CD14-positive monocyte (primary cell): Measurements from ENCODE around the gene ITGB1BP1. TPM values are rescaled to one million over a fixed set of nuclear protein-coding genes. Genes with fewer than 3 reads are reported as not detected.
A peak's percentile ranks its signal among the peaks of the same experiment; 100 is the strongest.

Experiments used
- DNase-seq, 3 donors: peaks; one replicate each; pipeline ENCODE4 v3.0.0-alpha.2; 2011 to 2022
- H2AFZ ChIP-seq: 2 replicates; pipeline ENCODE4 v1.6.0; 2012; ENCODE audit warnings: mild to moderate bottlenecking, low read depth, low read length, inconsistent platforms; ENCODE audit not compliant: insufficient read depth, poor library complexity, severe bottlenecking
- H3K27ac ChIP-seq, 2 donors: 1 replicate in 1 of 2; 2 replicates in 1 of 2; pipeline ENCODE4 v1.5.1; 2012 to 2013; ENCODE audit warnings: low read length in 2 of 2, control low read depth in 1 of 2, inconsistent platforms in 1 of 2, low read depth in 1 of 2, mild to moderate bottlenecking in 1 of 2
- H3K27me3 ChIP-seq, 2 donors: one replicate each; pipeline versions ENCODE4 v1.6.0 to v1.6.1; 2011 to 2013; ENCODE audit warnings: low read length in 2 of 2; ENCODE audit not compliant: control insufficient read depth in 2 of 2, insufficient read depth in 2 of 2
- H3K36me3 ChIP-seq, 2 donors: replicated peaks in 1 of 2; 1 replicate in 1 of 2; 2 replicates in 1 of 2; pipeline versions ENCODE4 v1.5.1 to v1.6.1; 2012 to 2013; ENCODE audit warnings: low read length in 2 of 2, control low read depth in 1 of 2, inconsistent platforms in 1 of 2, mild to moderate bottlenecking in 1 of 2; ENCODE audit not compliant: insufficient read depth in 2 of 2, control insufficient read depth in 1 of 2
- H3K4me1 ChIP-seq, 2 donors: 1 replicate in 1 of 2; 2 replicates in 1 of 2; pipeline versions ENCODE4 v1.5.1 to v1.6.1; 2012 to 2013; ENCODE audit warnings: low read length in 2 of 2, control low read depth in 1 of 2, inconsistent platforms in 1 of 2, mild to moderate bottlenecking in 1 of 2, moderate library complexity in 1 of 2; ENCODE audit not compliant: insufficient read depth in 2 of 2, control insufficient read depth in 1 of 2
- H3K4me2 ChIP-seq: replicated peaks from 2 replicates; pipeline ENCODE3; 2012; ENCODE audit warnings: low read length, moderate library complexity, mild to moderate bottlenecking; ENCODE audit not compliant: poor library complexity, severe bottlenecking; ENCODE audit errors: extremely low read depth
- H3K4me3 ChIP-seq, 3 experiments: fragments of 200-600 bp in 1 of 3; sonication (generic) in 1 of 3; replicated peaks in 1 of 3; 1 replicate in 2 of 3; 2 replicates in 1 of 3; pipeline ENCODE4 v1.5.1; 2011 to 2013; ENCODE audit warnings: low read length in 3 of 3, mild to moderate bottlenecking in 3 of 3, control low read depth in 2 of 3, low read depth in 2 of 3, inconsistent platforms in 1 of 3, moderate library complexity in 1 of 3
- H3K79me2 ChIP-seq: 2 replicates; pipeline ENCODE4 v1.6.0; 2012; ENCODE audit warnings: mild to moderate bottlenecking, control low read depth, inconsistent platforms, low read length, moderate library complexity; ENCODE audit not compliant: insufficient read depth
- H3K9ac ChIP-seq: 2 replicates; pipeline ENCODE4 v1.6.0; 2017; ENCODE audit warnings: low read length, mild to moderate bottlenecking; ENCODE audit not compliant: insufficient read depth, poor library complexity, severe bottlenecking
- H3K9me3 ChIP-seq, 2 donors: replicated peaks in 1 of 2; 1 replicate in 1 of 2; 2 replicates in 1 of 2; pipeline versions ENCODE4 v1.5.1 to v1.6.1; 2012 to 2013; ENCODE audit warnings: low read length in 2 of 2, control low read depth in 1 of 2; ENCODE audit not compliant: control insufficient read depth in 1 of 2, insufficient read depth in 1 of 2
- H4K20me1 ChIP-seq: 2 replicates; pipeline ENCODE4 v1.6.0; 2012; ENCODE audit warnings: mild to moderate bottlenecking, low read length, control low read depth, moderate library complexity; ENCODE audit not compliant: insufficient read depth
- H3K27ac Mint-ChIP-seq, 7 donors: one replicate each; pipeline ENCODE4 v1.8.0; 2020; ENCODE audit warnings: mild to moderate bottlenecking in 7 of 7, mixed read lengths in 7 of 7, moderate library complexity in 6 of 7, inconsistent platforms in 2 of 7
- H3K27me3 Mint-ChIP-seq, 3 donors: one replicate each; pipeline ENCODE4 v1.8.0; 2021 to 2022; ENCODE audit warnings: low read depth in 3 of 3, mild to moderate bottlenecking in 3 of 3, mixed read lengths in 3 of 3, moderate library complexity in 3 of 3, inconsistent platforms in 1 of 3
- H3K36me3 Mint-ChIP-seq, 2 donors: one replicate each; pipeline ENCODE4 v1.8.0; 2020; ENCODE audit warnings: mixed read lengths in 2 of 2, inconsistent platforms in 1 of 2, mild to moderate bottlenecking in 1 of 2
- H3K4me1 Mint-ChIP-seq: one replicate; pipeline ENCODE4 v1.8.0; 2020; ENCODE audit warnings: mild to moderate bottlenecking, mixed read lengths
- H3K4me3 Mint-ChIP-seq, 2 donors: one replicate each; pipeline ENCODE4 v1.8.0; 2020; ENCODE audit warnings: mild to moderate bottlenecking in 2 of 2, mixed read lengths in 2 of 2, moderate library complexity in 1 of 2
- H3K9me3 Mint-ChIP-seq, 7 donors: one replicate each; pipeline ENCODE4 v1.8.0; 2020 to 2022; ENCODE audit warnings: mixed read lengths in 7 of 7, mild to moderate bottlenecking in 6 of 7, moderate library complexity in 6 of 7, inconsistent platforms in 2 of 7
- CTCF ChIP-seq: fragments of 200-600 bp; IDR thresholded peaks from one replicate; pipeline ENCODE4 v1.8.0; 2022; ENCODE audit warnings: antibody characterized with exemption, mild to moderate bottlenecking
- WGBS: methylation state at CpG from one replicate; pipeline ENCODE4 v1.1.5; 2013; ENCODE audit warnings: missing lambda C conversion rate; ENCODE audit not compliant: insufficient coverage; 5-methylcytosine and 5-hydroxymethylcytosine counted together
- intact Hi-C, 2 donors: fragments of 100-400 bp; cut with micrococcal nuclease; formaldehyde crosslinking; loops; one replicate each; pipeline versions ENCODE4 v1.15.0 to v1.15.1; 2023
- polyA plus RNA-seq, 3 donors: library from polyadenylated mRNA; depleted of rRNA in 1 of 3; unstranded in 2 of 3; stranded (reverse) in 1 of 3; fragments of 300-500 nt in 2 of 3; fragments of >200 nt in 1 of 3; fragmentation: Illumina TruSeq in 2 of 3; gene quantifications; 1 replicate in 2 of 3; 2 replicates in 1 of 3; pipeline ENCODE4 v1.2.3, GENCODE V29; 2012 to 2021

ITGB1BP1 gene
- polyA plus RNA-seq, 3 donors = 38.5 to 125 (median 116) TPM

- H3K4me1 Mint-ChIP-seq = peaks cover 24% of the 10 kb centered on the region
Observed at GRCh38 chr2:9472511-9472910, 49.2 kb upstream of the ITGB1BP1 start.

GRCh38 chr2:9471206-9471605, 47.9 kb upstream of the ITGB1BP1 start:
- H3K27me3 Mint-ChIP-seq = peaks cover 0 to 2% (median 0%) of the 10 kb centered on the region in 3 donors
- no peak for DNase-seq
- no peak overlapping the region for H3K27ac ChIP-seq
- no peak for TF ChIP-seq CTCF
- H3K4me2 ChIP-seq = no peak overlapping the region
- H3K4me3 Mint-ChIP-seq = no peak overlapping the region
- H3K9ac ChIP-seq = no peak overlapping the region
- no peak overlapping the region for H3K4me3 ChIP-seq
- no CpG with 5 or more reads among the region's 5 CpGs for WGBS
- peaks cover 23 to 37% of the 10 kb centered on the region in 2 donors for H3K36me3 ChIP-seq
- no peaks in the 10 kb centered on the region for H3K27me3 ChIP-seq
- H3K9me3 ChIP-seq = no peaks in the 10 kb centered on the region
- H3K4me1 Mint-ChIP-seq = peaks cover 19% of the 10 kb centered on the region
- peaks cover 15% of the 10 kb centered on the region for H3K79me2 ChIP-seq
- intact Hi-C loops = no loop called here
- no peak overlapping the region for H3K27ac Mint-ChIP-seq
- H3K36me3 Mint-ChIP-seq = peaks cover 34 to 54% of the 10 kb centered on the region in 2 donors
- H3K9me3 Mint-ChIP-seq = no peaks in the 10 kb centered on the region
- no peak overlapping the region for H2AFZ ChIP-seq
- H4K20me1 ChIP-seq = peaks cover 6% of the 10 kb centered on the region
- peaks cover 22 to 29% of the 10 kb centered on the region in 2 donors for H3K4me1 ChIP-seq

More at GRCh38 chr2:9472511-9472910, 49.2 kb upstream of the ITGB1BP1 start:
- WGBS = 96% methylated on average over 7 of the region's 9 CpGs
- Mint-ChIP-seq H3K36me3 (peaks cover 31 to 52% of the 10 kb centered on the region in 2 donors), H3K4me3 (no peak overlapping the region), H3K27ac (peak overlapping the region in 1 of 7 donors; percentile 41), H3K27me3 (peaks cover 0 to 2% (median 0%) of the 10 kb centered on the region in 3 donors), H3K9me3 (no peaks in the 10 kb centered on the region)
- no peak overlapping the region for H3K9ac ChIP-seq
- peaks cover 22 to 34% of the 10 kb centered on the region in 2 donors for H3K4me1 ChIP-seq
- intact Hi-C loops = no loop called here
- H4K20me1 ChIP-seq = peaks cover 14% of the 10 kb centered on the region
- no peak for TF ChIP-seq CTCF
- no peak overlapping the region for H3K4me3 ChIP-seq
- no peak overlapping the region for H3K27ac ChIP-seq
- no peak overlapping the region for H3K4me2 ChIP-seq
- peaks cover 21% of the 10 kb centered on the region for H3K79me2 ChIP-seq
- H3K36me3 ChIP-seq = peaks cover 23 to 39% of the 10 kb centered on the region in 2 donors
- no peak for DNase-seq
- H2AFZ ChIP-seq = no peak overlapping the region
- H3K27me3 ChIP-seq = no peaks in the 10 kb centered on the region
- no peaks in the 10 kb centered on the region for H3K9me3 ChIP-seq
